Right kidney (tissue), 1 donor: ENCODE results near the gene E2F6.

Experiments used
- DNase-seq: peaks from one replicate; pipeline ENCODE4 v3.0.0-alpha.2; 2016

E2F6 gene

GRCh38 chr2:11494310-11494709, 28.3 kb upstream of the E2F6 start:
- DNase-seq: no peak

GRCh38 chr2:11493282-11493681, 27.3 kb upstream of the E2F6 start:
- no peak for DNase-seq

GRCh38 chr2:11492720-11493119, 26.8 kb upstream of the E2F6 start:
- DNase-seq: no peak

GRCh38 chr2:11492244-11492643, 26.3 kb upstream of the E2F6 start:
- no peak for DNase-seq

GRCh38 chr2:11491348-11491933, 25.5 kb upstream of the E2F6 start:
- no peak for DNase-seq

GRCh38 chr2:11490194-11490593, 24.2 kb upstream of the E2F6 start:
- no peak for DNase-seq

- DNase-seq: no peak
These were observed 22.8 kb upstream of the E2F6 start for GRCh38 chr2:11488809-11489208.

GRCh38 chr2:11483806-11484617, 18.1 kb upstream of the E2F6 start:
- DNase-seq: peak; percentile 17

GRCh38 chr2:11482473-11483035, 16.6 kb upstream of the E2F6 start:
- peak; percentile 70 for DNase-seq

- DNase-seq: peak; percentile 65
These were observed 16.0 kb upstream of the E2F6 start for GRCh38 chr2:11481789-11482472.

- DNase-seq: peak; percentile 51
These were observed 15.4 kb upstream of the E2F6 start for GRCh38 chr2:11481426-11481788.

- DNase-seq: no peak
These were observed 14.9 kb upstream of the E2F6 start for GRCh38 chr2:11480859-11481258.

- DNase-seq: no peak
These were observed 14.4 kb upstream of the E2F6 start for GRCh38 chr2:11480406-11480805.

GRCh38 chr2:11478899-11479605, 13.1 kb upstream of the E2F6 start:
- no peak for DNase-seq

GRCh38 chr2:11477994-11478393, 12.0 kb upstream of the E2F6 start:
- DNase-seq: peak; percentile 31

GRCh38 chr2:11473659-11474433, 7.9 kb upstream of the E2F6 start:
- DNase-seq: no peak

- no peak for DNase-seq
These were observed 1.8 kb upstream of the E2F6 start for GRCh38 chr2:11467749-11468148.

- no peak for DNase-seq
These were observed 1.2 kb upstream of the E2F6 start for GRCh38 chr2:11467129-11467649.

GRCh38 chr2:11466307-11467128, 557 bp upstream of the E2F6 start:
- DNase-seq: no peak

- no peak for DNase-seq
These were observed 864 bp downstream of the E2F6 start for GRCh38 chr2:11465110-11465484.

GRCh38 chr2:11459816-11460215, 6.1 kb downstream of the E2F6 start:
- no peak for DNase-seq
